Suppressor macrophage treated with lipopolysaccharide for 4 hours (primary cell): ENCODE results near the gene COA6.
"Not testable (repeated sequence)": the region's sequence is repeated elsewhere in the genome, so short reads cannot be mapped to it uniquely, and the experiment has no call there.

Source experiments
- DNase-seq: peaks from one replicate; pipeline ENCODE4 v3.0.0-alpha.2; 2020

The COA6 gene

DNA sequence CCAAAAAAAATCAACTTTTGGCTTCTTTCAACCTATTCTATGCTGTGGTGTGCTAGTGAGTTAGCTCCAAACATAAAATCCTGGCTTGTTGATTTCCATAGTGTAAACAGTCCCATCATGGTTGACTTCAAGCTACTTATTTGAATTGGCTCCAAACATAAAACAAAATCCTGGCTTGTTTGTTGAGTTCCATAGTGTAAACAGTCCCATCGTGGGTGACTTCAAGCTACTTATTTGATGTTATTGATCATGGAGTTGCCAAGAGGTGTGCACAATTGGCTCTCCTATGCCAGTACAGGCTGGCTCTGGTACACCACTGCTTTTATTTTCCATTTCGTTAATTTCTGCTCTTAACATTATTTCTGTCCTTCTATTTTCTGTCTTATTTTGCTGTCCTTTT is 1.8 kb upstream of the COA6 start:
- DNase-seq: no peak

- DNase-seq: peak; percentile 38
Observed at GRCh38 chr1:234372011-234372757, 1.1 kb upstream of the COA6 start.

DNA sequence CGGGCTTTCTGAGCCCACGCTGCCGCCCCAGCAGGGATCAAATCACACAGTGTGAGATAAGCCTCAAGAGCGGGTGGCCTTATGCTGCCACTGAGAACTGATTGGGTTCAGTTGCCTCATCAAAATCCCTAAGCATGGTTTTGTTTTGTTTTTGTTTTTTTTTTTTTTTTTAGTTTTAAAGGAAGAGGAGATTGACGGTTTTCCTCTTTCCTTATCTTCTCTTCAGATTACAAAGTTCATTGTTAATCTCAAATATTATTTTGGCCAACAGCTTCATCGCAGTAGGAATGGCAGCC is 651 bp downstream of the COA6 start:
- peak; percentile 58 for DNase-seq

DNA sequence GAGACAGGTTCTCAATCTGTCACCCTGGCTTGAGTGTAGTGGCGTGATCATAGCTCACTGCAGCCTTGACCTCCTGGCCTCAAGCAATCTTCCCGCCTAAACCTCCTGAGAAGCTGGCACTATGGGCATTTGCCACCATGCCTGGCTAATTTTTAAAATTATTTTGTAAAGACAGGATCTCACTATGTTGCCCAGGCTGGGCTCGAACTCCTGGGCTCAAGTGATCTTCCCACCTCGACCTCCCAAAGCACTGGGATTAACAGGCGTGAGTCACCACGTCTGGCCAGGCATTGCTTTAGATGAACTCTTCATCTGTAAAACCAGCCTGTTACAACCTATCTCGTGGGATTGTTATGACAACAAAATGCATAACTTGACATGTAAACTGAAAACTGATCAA is 2.4 kb downstream of the COA6 start:
- DNase-seq: no peak

GRCh38 chr1:234379591-234380109 is 6.4 kb downstream of the COA6 start:
- not testable (repeated sequence) for DNase-seq

DNA sequence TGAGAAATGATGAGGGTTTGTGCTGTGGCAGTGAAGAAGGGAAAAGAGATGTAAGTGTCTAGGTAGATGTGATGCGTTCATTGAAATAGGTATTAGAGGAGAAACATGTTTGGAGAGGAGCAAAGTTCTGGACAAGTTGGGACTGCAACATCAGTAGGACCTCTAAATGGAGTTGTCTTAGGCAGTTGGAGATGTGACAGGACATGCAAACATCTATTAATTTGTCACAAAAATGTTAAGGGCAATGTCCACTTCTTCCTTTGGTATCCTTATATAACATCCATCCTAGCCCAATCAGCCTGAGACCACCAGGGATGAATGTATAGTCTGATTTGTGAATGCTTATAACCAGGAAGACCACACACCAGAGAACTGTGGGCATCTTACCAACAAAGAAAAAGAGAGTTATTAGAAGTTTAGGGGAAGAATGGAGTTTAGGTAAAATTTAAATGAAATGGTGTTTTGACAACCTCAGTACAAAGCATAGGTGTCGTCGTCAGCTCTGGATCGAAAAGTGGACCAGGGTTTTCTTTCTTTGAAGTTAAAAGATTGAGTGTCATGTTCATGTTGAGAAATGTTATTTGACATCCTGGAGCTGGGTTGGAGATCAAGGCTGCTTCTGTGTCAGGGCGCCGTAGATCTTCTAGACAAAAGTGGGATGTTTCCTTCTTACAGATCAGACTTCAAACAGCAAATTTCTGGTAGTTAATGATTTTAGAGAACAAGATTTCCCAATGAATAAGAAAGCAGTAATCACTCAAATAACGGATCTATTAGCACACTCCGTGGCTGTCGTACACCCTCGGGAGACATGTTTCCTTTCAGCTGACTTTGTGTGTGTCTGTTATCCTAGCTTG is 8.7 kb downstream of the COA6 start:
- no peak for DNase-seq

- DNase-seq: no peak
Observed at GRCh38 chr1:234386122-234386521, 12.9 kb downstream of the COA6 start.

- DNase-seq: no peak
Observed at GRCh38 chr1:234388094-234388493, 14.8 kb downstream of the COA6 start.

- DNase-seq: no peak
Observed at GRCh38 chr1:234393190-234393589, 19.9 kb downstream of the COA6 start.

DNA sequence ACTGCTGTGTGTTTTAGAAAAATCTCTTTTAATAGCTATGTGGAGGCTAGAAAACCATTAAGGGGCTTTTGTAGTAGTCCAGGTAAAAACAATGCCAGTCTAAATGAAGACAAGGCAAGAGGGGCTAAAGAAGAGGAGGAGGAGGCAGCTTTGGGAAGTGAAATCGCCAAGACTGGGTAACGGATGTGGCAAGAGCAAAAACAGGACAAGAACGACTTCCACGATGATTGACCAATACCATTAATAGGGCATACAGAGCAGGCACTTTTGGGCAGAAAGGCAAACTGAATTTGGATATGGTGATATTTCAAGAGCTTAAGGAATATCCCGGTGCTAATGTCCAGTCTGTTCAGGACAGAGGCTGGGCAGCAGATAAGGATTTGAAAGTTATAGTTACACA is 22.0 kb downstream of the COA6 start:
- peak; percentile 47 for DNase-seq

- DNase-seq: no peak
Observed at GRCh38 chr1:234396092-234396491, 22.8 kb downstream of the COA6 start.

GRCh38 chr1:234396871-234397270 is 23.6 kb downstream of the COA6 start:
- peak; percentile 28 for DNase-seq

DNA sequence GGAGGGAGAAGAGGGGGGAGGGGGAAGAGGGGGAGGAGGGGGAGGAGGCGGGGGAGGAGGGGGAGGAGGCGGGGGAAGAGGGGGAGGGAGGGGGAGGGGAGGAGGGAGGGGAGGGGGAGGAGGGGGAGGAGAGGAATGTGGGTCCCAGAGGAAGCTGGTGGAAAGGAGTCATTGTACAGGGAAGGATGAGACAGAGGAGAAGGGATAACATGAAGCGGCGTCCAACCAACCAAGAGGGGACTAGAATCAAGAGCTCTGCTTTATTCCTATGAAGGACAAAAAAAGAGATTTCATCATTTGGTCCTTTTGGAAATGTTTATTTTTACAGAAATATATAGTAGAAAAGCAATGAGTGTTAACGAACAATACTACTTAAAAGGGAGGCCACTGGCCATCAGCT is 24.5 kb downstream of the COA6 start:
- DNase-seq: no peak

- DNase-seq: peak; percentile 91
Observed at GRCh38 chr1:234398849-234399381, 25.7 kb downstream of the COA6 start.

GRCh38 chr1:234399515-234399914 is 26.3 kb downstream of the COA6 start:
- DNase-seq: not testable (repeated sequence)

DNA sequence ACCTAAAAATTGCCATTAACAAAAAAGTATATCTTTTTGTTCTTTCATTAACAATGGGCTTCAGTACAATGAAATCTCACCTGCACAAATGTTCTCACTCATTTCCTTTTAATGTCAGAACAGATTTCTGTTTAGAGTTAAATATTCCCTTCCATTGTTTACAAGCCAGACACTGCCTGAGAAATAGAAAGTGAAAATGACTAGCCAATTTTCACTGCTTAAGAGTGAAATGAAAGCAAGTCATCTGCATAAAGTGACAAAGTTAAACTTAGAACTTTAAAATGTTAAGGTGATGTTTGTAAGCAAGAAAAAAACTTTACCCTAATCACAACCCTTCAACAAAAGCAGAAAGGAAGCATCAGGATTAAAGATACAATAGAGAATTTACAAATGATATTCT is 27.5 kb downstream of the COA6 start:
- peak; percentile 63 for DNase-seq

- no peak for DNase-seq
Observed at GRCh38 chr1:234401658-234402057, 28.4 kb downstream of the COA6 start.

DNA sequence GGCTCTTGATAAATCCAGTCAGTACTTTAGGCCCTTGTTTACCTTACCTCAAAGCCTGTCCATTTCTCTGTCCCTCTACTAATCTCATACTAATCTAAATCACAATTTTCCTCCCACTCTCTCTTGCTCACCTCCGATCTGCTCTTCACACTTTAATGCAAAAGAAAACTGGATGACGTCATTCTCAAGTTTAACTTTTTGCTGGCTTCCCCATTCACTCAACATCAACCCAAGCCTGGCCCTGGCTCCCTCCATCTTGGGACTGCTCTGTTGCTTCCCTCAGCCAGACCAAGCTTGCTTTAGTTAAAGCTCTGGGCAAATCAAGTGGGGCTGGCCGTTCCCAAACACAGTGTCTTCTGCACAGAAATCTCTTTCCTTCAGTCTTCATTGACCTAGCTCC is 29.7 kb downstream of the COA6 start:
- no peak for DNase-seq

DNA sequence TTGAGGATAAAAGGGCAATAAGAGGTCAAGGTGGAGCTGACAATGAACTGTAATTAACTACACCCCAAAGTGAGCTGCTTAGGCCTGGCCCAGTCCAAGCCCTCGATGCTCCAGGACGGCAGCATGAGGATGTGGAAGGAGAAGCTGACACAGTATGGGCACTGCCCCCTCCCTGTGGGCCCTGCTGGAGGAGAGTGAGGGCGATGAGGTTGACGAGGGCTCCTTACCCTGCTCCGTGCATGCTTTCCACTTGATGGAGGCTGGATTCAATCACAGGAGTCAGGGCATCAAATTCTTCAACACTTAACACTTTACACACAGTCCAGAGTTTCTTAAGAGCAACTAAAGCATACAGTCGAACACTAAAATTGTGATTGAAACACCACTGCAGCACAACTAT is 32.4 kb downstream of the COA6 start:
- DNase-seq: no peak

DNA sequence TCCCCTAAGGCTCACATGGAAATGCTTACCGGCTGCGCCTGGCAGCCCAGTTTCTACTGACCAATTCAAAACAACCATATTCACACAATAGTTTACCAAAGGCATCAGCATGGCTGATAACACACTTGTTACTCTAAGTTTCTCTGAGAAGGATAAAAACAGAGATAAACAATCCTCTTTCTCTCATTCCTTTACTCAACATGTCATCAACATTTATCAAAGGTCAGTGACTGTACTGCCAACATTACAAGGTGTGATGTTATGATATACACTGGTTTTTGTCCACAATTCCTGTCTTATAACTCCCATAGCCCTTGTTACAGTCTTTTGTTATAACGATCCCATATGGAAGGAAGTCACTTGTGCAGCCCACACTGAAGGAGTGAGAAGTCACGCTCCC is 33.6 kb downstream of the COA6 start:
- DNase-seq: no peak

DNA sequence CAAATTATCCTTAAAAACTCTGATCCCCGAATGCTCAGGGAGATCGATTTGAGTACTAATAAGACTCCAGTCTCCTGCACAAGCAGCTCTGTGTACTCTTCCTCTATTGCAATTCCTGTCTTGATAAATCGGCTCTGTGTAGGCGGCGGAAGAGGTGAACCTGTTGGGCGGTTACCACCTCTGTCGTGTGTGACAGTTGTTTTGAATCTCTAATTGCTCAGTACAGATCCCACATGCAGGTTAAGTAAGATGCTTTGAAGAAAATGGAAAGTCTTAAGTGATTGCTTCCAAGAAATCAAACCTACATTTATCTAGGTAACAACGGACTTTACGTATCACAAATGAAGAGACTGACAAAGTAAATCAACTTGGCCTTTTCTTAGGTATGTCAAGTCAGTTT is 35.5 kb downstream of the COA6 start:
- DNase-seq: no peak

GRCh38 chr1:234409328-234409727 is 36.1 kb downstream of the COA6 start:
- no peak for DNase-seq

DNA sequence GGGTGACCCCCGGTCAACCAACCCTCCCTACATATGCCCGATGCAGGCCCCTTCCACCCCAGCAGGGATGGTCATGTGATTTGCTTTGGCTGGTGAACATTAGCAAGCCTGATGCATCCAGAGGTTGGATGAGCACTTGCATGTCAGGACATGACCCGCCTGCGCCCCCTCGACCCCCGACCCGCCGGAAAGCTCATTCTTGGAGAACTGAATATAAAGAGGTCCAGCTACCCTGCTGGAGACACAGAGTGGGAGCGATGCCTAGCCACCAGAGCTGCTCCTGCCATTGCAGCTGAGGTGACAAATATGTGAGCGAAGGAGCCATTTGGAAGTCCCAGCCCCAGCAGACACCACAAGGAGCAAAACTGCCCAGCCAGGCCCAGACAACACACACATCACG is 39.6 kb downstream of the COA6 start:
- DNase-seq: no peak

GRCh38 chr1:234413485-234413884 is 40.2 kb downstream of the COA6 start:
- DNase-seq: no peak
